IMR-90 (cell line): ENCODE data around the gene MBOAT2.

Source experiments
- CEBPB ChIP-seq: IDR thresholded peaks from 2 replicates; pipeline ENCODE4 v1.6.1; 2012; ENCODE audit warnings: low read depth, low read length, improper control_type of control experiment
- CTCF ChIP-seq: conservative IDR thresholded peaks from 2 replicates; pipeline ENCODE4 v1.5.1; 2012; ENCODE audit warnings: mild to moderate bottlenecking, low read depth, low read length, improper control_type of control experiment
- ELK1 ChIP-seq: fragments of 150-350 bp; IDR thresholded peaks from 2 replicates; pipeline ENCODE4 v1.6.1; 2016; ENCODE audit warnings: low read depth, mild to moderate bottlenecking, low read length, moderate library complexity, borderline replicate concordance
- MAFK ChIP-seq: IDR thresholded peaks from 2 replicates; pipeline ENCODE4 v1.6.1; 2012; ENCODE audit warnings: low read depth, low read length, improper control_type of control experiment
- POLR2A ChIP-seq: IDR thresholded peaks from 2 replicates; pipeline ENCODE4 v1.6.1; 2012; ENCODE audit warnings: mild to moderate bottlenecking, low read depth, low read length
- RAD21 ChIP-seq: IDR thresholded peaks from 2 replicates; pipeline ENCODE4 v1.6.1; 2012; ENCODE audit warnings: low read length, improper control_type of control experiment
- SMC3 ChIP-seq: fragments of 150-350 bp; IDR thresholded peaks from 2 replicates; pipeline ENCODE4 v1.6.1; 2016; ENCODE audit warnings: low read depth, mild to moderate bottlenecking, antibody characterized with exemption, low read length, moderate library complexity
- USF2 ChIP-seq: fragments of 150-350 bp; IDR thresholded peaks from 2 replicates; pipeline ENCODE4 v1.6.1; 2017; ENCODE audit warnings: mild to moderate bottlenecking, antibody characterized with exemption, low read length, low read depth

GRCh38 chr2:8976442-8977259 lies 26.8 kb downstream of the MBOAT2 start:
- TF ChIP-seq CTCF = no peak
- TF ChIP-seq MAFK = no peak
- no peak for TF ChIP-seq ELK1
- no peak for TF ChIP-seq CEBPB
- no peak for TF ChIP-seq POLR2A
- TF ChIP-seq RAD21 = no peak
- no peak for TF ChIP-seq SMC3
- TF ChIP-seq USF2 = no peak
